ENCODE data around the gene JADE2. TPM values are rescaled to one million over a fixed set of nuclear protein-coding genes. Genes with fewer than 3 reads are reported as not detected.

The JADE2 gene
- total RNA-seq, 1 experiment from 2014 or later: 39.9 TPM

- no peak for TF ChIP-seq REST (IDR thresholded peaks at IDR 0.05; ENCODE audit: low read depth)
Observed at GRCh38 chr5:134528556-134528955, 3.1 kb downstream of the JADE2 start (continued).

GRCh38 chr5:134529460-134529859 is 4.0 kb downstream of the JADE2 start:
- no peaks in the 10 kb centered on the region for H3K27me3 ChIP-seq (ENCODE audit: insufficient read depth, low read length)
- peaks cover 52% of the 10 kb centered on the region for H3K79me2 ChIP-seq (ENCODE audit: insufficient read depth, low read length)
- no peaks in the 10 kb centered on the region for H3K9me2 ChIP-seq (ENCODE audit: insufficient read depth)
- ChIA-PET RAD21 (ENCODE audit: low non-redundant PET in 1 of 2, low total read pairs in 2 of 2, uncharacterized antibody in 2 of 2, unreplicated experiment in 2 of 2) (no interaction called here), POLR2A (no interaction called here), CTCF (no interaction called here)
- BruUV-seq (replicated peaks): no TSS peak
- ATAC-seq (no peak), DNase-seq (ENCODE audit: low read depth, low spot score) (no peak)
- H3K9me3 ChIP-seq (ENCODE audit: control insufficient read depth in 1 of 2, insufficient read depth in 1 of 2, low read depth in 1 of 2, low read length in 2 of 2): no peaks in the 10 kb centered on the region
- peaks cover 22 to 35% of the 10 kb centered on the region in 2 experiments for H3K4me1 ChIP-seq (ENCODE audit: control insufficient read depth in 1 of 2, insufficient read depth in 2 of 2, low read length in 2 of 2)
- no peak overlapping the region for H3K4me2 ChIP-seq (ENCODE audit: low read length)
- H3K27ac ChIP-seq (ENCODE audit: low read depth, low read length): no peak overlapping the region
- H3K9ac ChIP-seq (ENCODE audit: low read length): no peak overlapping the region
- no peak for TF ChIP-seq YY1 (IDR thresholded peaks at IDR 0.05; ENCODE audit: extremely low read depth, insufficient replicate concordance, low read depth, low read length)
- no peak for TF ChIP-seq ZFX (IDR thresholded peaks at IDR 0.05)
- no peak for TF ChIP-seq RAD21 (IDR thresholded peaks at IDR 0.05; ENCODE audit: low read depth)
- no peak for TF ChIP-seq EGR1 (IDR thresholded peaks at IDR 0.05; ENCODE audit: low read depth)
- TF ChIP-seq SIN3A (IDR thresholded peaks at IDR 0.05; ENCODE audit: low read depth): no peak
- no peak for TF ChIP-seq EZH2 (IDR thresholded peaks at IDR 0.05)
- TF ChIP-seq POLR2AphosphoS5 (IDR thresholded peaks at IDR 0.05; ENCODE audit: low read depth, low read length): no peak
- H3K4me3 ChIP-seq (replicated peaks in 1 of 2; ENCODE audit: low read depth in 1 of 2, low read length in 2 of 2): no peak overlapping the region
- H2AFZ ChIP-seq (ENCODE audit: low read depth, low read length, poor library complexity, severe bottlenecking): no peak overlapping the region
- intact Hi-C loops (cut with micrococcal nuclease): loop anchor here (5.0 kb wide), 1 partner anchor 48 kb away; no protein-coding TSS in a partner anchor
- H3K36me3 ChIP-seq (ENCODE audit: control insufficient read depth in 1 of 2, insufficient read depth in 2 of 2, low read length in 2 of 2): no peaks in the 10 kb centered on the region
- H4K20me1 ChIP-seq (ENCODE audit: insufficient read depth): no peaks in the 10 kb centered on the region
